Mesodermal cell (in vitro differentiated cells): Measurements from ENCODE around the gene SLC2A5.
"Not testable (repeated sequence)": the region's sequence is repeated elsewhere in the genome, so short reads cannot be mapped to it uniquely, and the experiment has no call there.

Source experiments
- H3K27ac ChIP-seq: 2 replicates; pipeline ENCODE4 v1.7.0; 2013; ENCODE audit warnings: mild to moderate bottlenecking, low read depth, low read length, moderate library complexity; ENCODE audit not compliant: severe bottlenecking
- H3K36me3 ChIP-seq: 2 replicates; pipeline ENCODE4 v1.7.1; 2013; ENCODE audit warnings: mild to moderate bottlenecking, low read length, moderate library complexity; ENCODE audit not compliant: control insufficient read depth, insufficient read depth
- H3K4me1 ChIP-seq: one replicate; pipeline ENCODE4 v1.7.1; 2013; ENCODE audit warnings: mild to moderate bottlenecking, low read length; ENCODE audit not compliant: insufficient read depth, control insufficient read depth, poor library complexity, severe bottlenecking
- H3K4me3 ChIP-seq: 2 replicates; pipeline ENCODE4 v1.7.0; 2013; ENCODE audit warnings: low read length, control low read depth, mild to moderate bottlenecking; ENCODE audit not compliant: insufficient read depth, poor library complexity, severe bottlenecking; ENCODE audit errors: extremely low read depth
- H3K9me3 ChIP-seq: 2 replicates; pipeline ENCODE4 v1.7.1; 2013; ENCODE audit warnings: mild to moderate bottlenecking, low read length, moderate library complexity; ENCODE audit not compliant: control insufficient read depth
- WGBS, 2 experiments: methylation state at CpG; one replicate each; pipeline ENCODE4 v1.1.5; 2013; ENCODE audit warnings: missing lambda C conversion rate in 2 of 2; ENCODE audit not compliant: insufficient coverage in 2 of 2; 5-methylcytosine and 5-hydroxymethylcytosine counted together

The SLC2A5 gene

GRCh38 chr1:9004031-9004699 is 65.3 kb downstream of the SLC2A5 start:
- no peaks in the 10 kb centered on the region for H3K36me3 ChIP-seq
- H3K4me3 ChIP-seq = no peak overlapping the region
- H3K9me3 ChIP-seq = no peaks in the 10 kb centered on the region
- H3K4me1 ChIP-seq = peaks cover 3% of the 10 kb centered on the region
- no peak overlapping the region for H3K27ac ChIP-seq
- 86 to 88% methylated on average over 9 to 10 of the region's 11 CpGs for WGBS, 2 experiments

- 83 to 97% methylated on average over 10 of the region's 11 CpGs for WGBS, 2 experiments
- not testable (repeated sequence) for H3K9me3 ChIP-seq, H3K27ac ChIP-seq, H3K36me3 ChIP-seq, H3K4me3 ChIP-seq, H3K4me1 ChIP-seq
Observed at GRCh38 chr1:9002215-9002560, 67.2 kb downstream of the SLC2A5 start.

GRCh38 chr1:9001534-9002214 is 67.8 kb downstream of the SLC2A5 start:
- not testable (repeated sequence) for H3K9me3 ChIP-seq, H3K27ac ChIP-seq, H3K36me3 ChIP-seq, H3K4me3 ChIP-seq, H3K4me1 ChIP-seq
- WGBS, 2 experiments = 94 to 95% methylated on average over 11 to 12 of the region's 13 CpGs

GRCh38 chr1:8993962-8994675 is 75.3 kb downstream of the SLC2A5 start:
- WGBS, 2 experiments = 100% methylated on average over 1 to 2 of the region's 13 CpGs
- not testable (repeated sequence) for H3K4me1 ChIP-seq, H3K27ac ChIP-seq, H3K36me3 ChIP-seq, H3K4me3 ChIP-seq, H3K9me3 ChIP-seq

- Histone ChIP-seq H3K4me1 (no peaks in the 10 kb centered on the region), H3K36me3 (no peaks in the 10 kb centered on the region), H3K27ac (no peak overlapping the region), H3K4me3 (no peak overlapping the region), H3K9me3 (no peaks in the 10 kb centered on the region)
- WGBS, 2 experiments = 88 to 99% methylated on average over 5 to 6 of the region's 8 CpGs
Observed at GRCh38 chr1:8992936-8993687, 76.3 kb downstream of the SLC2A5 start.

GRCh38 chr1:8989821-8990220 is 79.6 kb downstream of the SLC2A5 start:
- Histone ChIP-seq H3K9me3 (no peaks in the 10 kb centered on the region), H3K27ac (no peak overlapping the region), H3K4me3 (no peak overlapping the region), H3K36me3 (no peaks in the 10 kb centered on the region), H3K4me1 (peaks cover 6% of the 10 kb centered on the region)
- WGBS, 2 experiments = 85 to 91% methylated on average over 4 of the region's 4 CpGs

- peaks cover 6% of the 10 kb centered on the region for H3K4me1 ChIP-seq
- 87 to 96% methylated on average over 8 to 9 of the region's 11 CpGs for WGBS, 2 experiments
- H3K36me3 ChIP-seq = no peaks in the 10 kb centered on the region
- H3K4me3 ChIP-seq = no peak overlapping the region
- H3K27ac ChIP-seq = no peak overlapping the region
- no peaks in the 10 kb centered on the region for H3K9me3 ChIP-seq
Observed at GRCh38 chr1:8989061-8989460, 80.4 kb downstream of the SLC2A5 start.

- H3K4me3 ChIP-seq = no peak overlapping the region
- WGBS, 2 experiments = 94 to 95% methylated on average over 11 of the region's 13 CpGs
- H3K4me1 ChIP-seq = peaks cover 6% of the 10 kb centered on the region
- H3K9me3 ChIP-seq = no peaks in the 10 kb centered on the region
- no peaks in the 10 kb centered on the region for H3K36me3 ChIP-seq
- H3K27ac ChIP-seq = no peak overlapping the region
Observed at GRCh38 chr1:8988618-8988967, 80.8 kb downstream of the SLC2A5 start.

GRCh38 chr1:8987881-8988617 is 81.4 kb downstream of the SLC2A5 start:
- H3K4me1 ChIP-seq = peaks cover 6% of the 10 kb centered on the region
- H3K27ac ChIP-seq = no peak overlapping the region
- H3K36me3 ChIP-seq = no peaks in the 10 kb centered on the region
- WGBS, 2 experiments = 0 to 55% methylated on average over 1 to 4 of the region's 9 CpGs
- H3K9me3 ChIP-seq = no peaks in the 10 kb centered on the region
- H3K4me3 ChIP-seq = no peak overlapping the region

GRCh38 chr1:8986814-8987190 is 82.6 kb downstream of the SLC2A5 start:
- H3K27ac ChIP-seq = no peak overlapping the region
- WGBS, 2 experiments = 96 to 98% methylated on average over 9 of the region's 10 CpGs
- H3K4me3 ChIP-seq = no peak overlapping the region
- peaks cover 6% of the 10 kb centered on the region for H3K4me1 ChIP-seq
- no peaks in the 10 kb centered on the region for H3K36me3 ChIP-seq
- no peaks in the 10 kb centered on the region for H3K9me3 ChIP-seq
